GM21360 (cell line): Measurements from ENCODE around the gene VAX1.
A peak's percentile ranks its signal among the peaks of the same experiment; 100 is the strongest.
"Not testable (repeated sequence)": the region's sequence is repeated elsewhere in the genome, so short reads cannot be mapped to it uniquely, and the experiment has no call there.

ENCODE experiments used
- ATAC-seq: cut with Tn5 transposase; IDR thresholded peaks from one replicate; pipeline ENCODE4 v1.9.1; 2021; ENCODE audit warnings: mild to moderate bottlenecking, moderate library complexity; ENCODE audit not compliant: unreplicated experiment

Gene VAX1

GRCh38 chr10:117137911-117138642 is at the start of gene VAX1:
VAX1 (minus strand) TSS chr10:117138270; CDS start chr10:117138056, 214 bp downstream.
- ATAC-seq: no peak

GRCh38 chr10:117186832-117187615 is 49.0 kb upstream of the VAX1 start:
- ATAC-seq: no peak

GRCh38 chr10:117185817-117186216 is 47.7 kb upstream of the VAX1 start:
- ATAC-seq: not testable (repeated sequence)

- no peak for ATAC-seq
Observed at GRCh38 chr10:117184821-117185220, 46.8 kb upstream of the VAX1 start.

GRCh38 chr10:117184296-117184695 is 46.2 kb upstream of the VAX1 start:
- ATAC-seq: no peak

GRCh38 chr10:117178190-117178589 is 40.1 kb upstream of the VAX1 start:
- no peak for ATAC-seq

GRCh38 chr10:117175901-117176534 is 37.9 kb upstream of the VAX1 start:
- peak; percentile 45 for ATAC-seq

GRCh38 chr10:117175215-117175900 is 37.3 kb upstream of the VAX1 start:
- ATAC-seq: peak; percentile 37

- ATAC-seq: peak; percentile 72
Observed at GRCh38 chr10:117174439-117175214, 36.6 kb upstream of the VAX1 start.

GRCh38 chr10:117170244-117170643 is 32.2 kb upstream of the VAX1 start:
- no peak for ATAC-seq

- ATAC-seq: no peak
Observed at GRCh38 chr10:117169480-117169879, 31.4 kb upstream of the VAX1 start.

- no peak for ATAC-seq
Observed at GRCh38 chr10:117168729-117169128, 30.7 kb upstream of the VAX1 start.

GRCh38 chr10:117167789-117168674 is 30.0 kb upstream of the VAX1 start:
- ATAC-seq: peak; percentile 93

- no peak for ATAC-seq
Observed at GRCh38 chr10:117167346-117167788, 29.3 kb upstream of the VAX1 start.

GRCh38 chr10:117166418-117167345 is 28.6 kb upstream of the VAX1 start:
- no peak for ATAC-seq

- no peak for ATAC-seq
Observed at GRCh38 chr10:117165538-117166417, 27.7 kb upstream of the VAX1 start.
